Activated CD4-positive, alpha-beta T cell treated with anti-CD3 and anti-CD28 coated beads, Interleukin-2, amount 10 ng/mL, durations not matched to agents 7 days and 5 days (primary cell): ENCODE data around the gene ZNF431. TPM values are rescaled to one million over a fixed set of nuclear protein-coding genes. Genes with fewer than 3 reads are reported as not detected.
A peak's percentile ranks its signal among the peaks of the same experiment; 100 is the strongest.
"Not testable (repeated sequence)": the region's sequence is repeated elsewhere in the genome, so short reads cannot be mapped to it uniquely, and the experiment has no call there.

Source experiments
- CTCF ChIA-PET: fragments of 350-600 bp; sonication (Branson Sonifier 250); formaldehyde crosslinking; loops from one replicate; lab custom pipeline; 2021; ENCODE audit warnings: antibody characterized with exemption; lab: Charles Lee
- POLR2A ChIA-PET: fragments of 350-600 bp; sonication (Branson Sonifier 250); formaldehyde crosslinking; loops from one replicate; lab custom pipeline; 2021; ENCODE audit warnings: antibody characterized with exemption; lab: Charles Lee
- DNase-seq: peaks from one replicate; pipeline ENCODE4 v3.0.0-alpha.2; 2020
- H3K27ac Mint-ChIP-seq: one replicate; pipeline ENCODE4 v1.8.0; 2021; ENCODE audit warnings: mild to moderate bottlenecking, moderate library complexity, mixed read lengths
- H3K27me3 Mint-ChIP-seq: one replicate; pipeline ENCODE4 v1.8.0; 2021; ENCODE audit warnings: mixed read lengths
- H3K36me3 Mint-ChIP-seq: one replicate; pipeline ENCODE4 v1.8.0; 2021; ENCODE audit warnings: low read depth, mixed read lengths
- H3K4me1 Mint-ChIP-seq: one replicate; pipeline ENCODE4 v1.8.0; 2021; ENCODE audit warnings: mixed read lengths
- H3K4me3 Mint-ChIP-seq: one replicate; pipeline ENCODE4 v1.8.0; 2021; ENCODE audit warnings: mild to moderate bottlenecking, moderate library complexity, mixed read lengths
- H3K9me3 Mint-ChIP-seq: one replicate; pipeline ENCODE4 v1.8.0; 2021; ENCODE audit warnings: mixed read lengths
- total RNA-seq, 2 experiments: library from RNA; stranded (reverse); gene quantifications; one replicate each; pipeline ENCODE4 v1.2.3, GENCODE V29; 2021

The ZNF431 gene
- total RNA-seq, 2 experiments from 2014 or later = 20.2 to 25.8 TPM

DNA sequence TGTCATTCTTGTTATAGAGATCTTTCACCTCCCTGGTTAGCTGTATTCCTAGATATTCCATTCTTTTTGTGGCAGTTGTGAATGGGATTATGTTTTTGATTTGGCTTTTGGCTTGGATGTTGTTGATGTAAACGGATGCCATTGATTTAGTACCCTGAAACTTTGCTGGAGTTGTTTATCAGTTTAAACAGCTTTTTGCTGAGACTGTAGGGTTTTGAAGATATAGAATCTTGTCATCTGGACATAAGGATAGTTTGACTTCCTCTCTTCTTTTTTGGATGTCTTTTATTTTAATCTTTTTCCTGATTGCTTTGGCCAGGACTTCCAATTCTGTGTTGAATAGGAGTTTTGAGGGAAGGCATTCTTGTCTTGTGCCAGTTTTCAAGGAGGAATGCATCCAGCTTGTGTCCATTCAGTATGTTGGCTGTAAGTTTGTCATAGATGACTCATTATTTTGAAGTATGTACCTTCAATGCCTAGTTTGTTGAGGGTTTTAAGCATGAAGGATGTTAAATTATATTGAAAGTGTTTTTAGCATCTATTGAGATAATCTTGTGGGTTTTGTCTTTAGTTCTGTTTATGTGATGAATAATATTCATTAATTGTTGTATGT is 16.8 kb downstream of the ZNF431 start:
- peaks cover 73% of the 10 kb centered on the region for H3K36me3 Mint-ChIP-seq
- H3K27ac Mint-ChIP-seq = no peak overlapping the region
- peaks cover 33% of the 10 kb centered on the region for H3K9me3 Mint-ChIP-seq
- CTCF ChIA-PET = no interaction called here
- no peak overlapping the region for H3K4me3 Mint-ChIP-seq
- POLR2A ChIA-PET = no interaction called here
- H3K27me3 Mint-ChIP-seq = no peaks in the 10 kb centered on the region
- no peak for DNase-seq
- peaks cover 5% of the 10 kb centered on the region for H3K4me1 Mint-ChIP-seq

GRCh38 chr19:21164541-21164940 is 22.7 kb downstream of the ZNF431 start:
- H3K27me3 Mint-ChIP-seq = no peaks in the 10 kb centered on the region
- peaks cover 2% of the 10 kb centered on the region for H3K4me1 Mint-ChIP-seq
- peaks cover 72% of the 10 kb centered on the region for H3K36me3 Mint-ChIP-seq
- no peak overlapping the region for H3K27ac Mint-ChIP-seq
- peaks cover 15% of the 10 kb centered on the region for H3K9me3 Mint-ChIP-seq
- POLR2A ChIA-PET = no interaction called here
- CTCF ChIA-PET = interaction anchor here (1.1 kb wide), 1 partner anchor 29 kb away, joined by 4 read pairs; no protein-coding TSS in a partner anchor
- no peak for DNase-seq
- no peak overlapping the region for H3K4me3 Mint-ChIP-seq

DNA sequence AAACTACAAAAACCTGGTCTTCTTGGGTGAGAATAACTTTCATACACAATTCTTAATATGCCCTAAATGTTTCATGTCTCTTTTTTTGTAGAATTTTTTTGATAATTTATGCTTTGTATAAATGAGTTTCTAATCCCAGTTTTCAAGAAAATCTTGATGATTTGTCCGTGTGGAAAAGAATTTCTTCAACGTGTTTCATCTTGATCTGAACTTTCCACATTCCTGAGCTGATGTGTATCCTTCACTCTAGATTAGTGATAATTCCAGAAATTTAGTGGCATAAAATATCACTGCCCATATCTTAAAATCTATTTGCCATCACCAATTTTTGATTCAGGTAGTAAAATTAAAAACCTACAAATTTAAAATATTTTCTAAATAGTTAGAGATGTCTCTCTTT is 24.6 kb downstream of the ZNF431 start:
- Mint-ChIP-seq H3K4me3 (no peak overlapping the region), H3K4me1 (peaks cover 2% of the 10 kb centered on the region), H3K36me3 (peaks cover 72% of the 10 kb centered on the region), H3K9me3 (peaks cover 10% of the 10 kb centered on the region), H3K27me3 (no peaks in the 10 kb centered on the region), H3K27ac (no peak overlapping the region)
- CTCF ChIA-PET = no interaction called here
- DNase-seq = no peak
- POLR2A ChIA-PET = no interaction called here

DNA sequence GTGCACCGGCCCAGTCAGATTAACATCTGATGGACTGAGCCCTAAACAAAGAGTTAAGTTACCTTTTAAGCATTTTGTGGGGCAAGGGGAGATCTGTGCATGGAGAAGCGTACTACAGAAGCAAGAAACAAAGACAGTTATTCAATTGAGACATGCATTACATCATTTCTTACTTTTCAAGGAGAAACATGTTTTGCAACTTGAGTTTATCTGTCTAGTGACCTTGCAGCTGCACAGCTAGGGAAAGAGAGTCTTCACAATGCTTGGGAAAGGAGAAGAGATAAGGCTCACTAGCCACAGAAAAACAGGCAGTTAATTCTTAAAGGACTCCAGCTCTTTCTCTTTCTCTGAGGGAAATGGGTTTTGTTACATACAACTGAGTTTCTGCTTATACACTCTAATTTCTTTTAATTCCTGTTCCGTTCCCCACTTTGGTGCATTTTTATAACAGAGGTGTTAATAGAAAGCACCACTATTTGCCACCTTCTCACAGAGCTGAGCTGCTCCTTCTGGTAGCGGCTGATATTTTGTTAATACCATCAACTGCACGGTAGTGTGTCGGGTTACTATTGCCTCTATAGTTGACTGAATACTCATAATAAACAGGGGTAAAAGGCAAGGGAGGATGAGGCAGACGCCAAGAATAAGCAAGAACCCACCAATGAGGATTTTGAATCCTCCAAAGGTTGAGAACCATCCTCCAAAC is 55.9 kb downstream of the ZNF431 start:
- H3K4me3 Mint-ChIP-seq = no peak overlapping the region
- CTCF ChIA-PET = interaction anchor here (0.6 kb wide), 1 partner anchor 1026 kb away, joined by 3 read pairs; no protein-coding TSS in a partner anchor
- no peaks in the 10 kb centered on the region for H3K4me1 Mint-ChIP-seq

DNA sequence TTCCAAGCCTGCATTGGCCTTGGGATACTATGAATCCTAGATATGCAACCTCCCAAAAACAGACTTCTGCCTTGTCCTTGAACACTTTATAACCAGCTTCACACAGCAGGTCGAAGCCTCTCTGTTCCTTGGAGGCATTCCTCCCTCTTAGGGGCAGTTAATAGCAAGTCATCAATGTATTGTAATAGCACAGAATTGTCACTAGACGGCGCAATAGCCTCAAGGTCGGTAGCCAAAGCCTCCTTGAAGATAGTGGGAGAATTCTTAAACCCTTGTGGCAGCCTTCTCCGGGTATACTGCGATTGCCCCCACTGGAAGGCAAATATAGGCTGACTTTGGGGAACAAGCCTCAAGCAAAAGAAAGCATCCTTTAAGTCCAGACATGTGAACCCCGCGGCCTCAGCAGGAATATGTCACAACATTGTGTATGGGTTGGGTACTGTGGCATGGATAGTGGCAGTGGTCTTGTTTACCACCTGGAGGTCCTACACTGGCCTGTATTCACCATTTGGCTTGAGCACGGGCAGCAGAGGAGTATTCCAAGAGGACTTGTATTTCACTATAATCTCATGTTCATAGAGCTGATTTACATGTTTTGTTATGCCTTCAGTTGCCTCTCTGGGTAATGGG is 61.1 kb downstream of the ZNF431 start:
- POLR2A ChIA-PET = no interaction called here

More for the DNA sequence above, 55.9 kb downstream of the ZNF431 start:
- Mint-ChIP-seq H3K27me3 (no peaks in the 10 kb centered on the region), H3K36me3 (no peaks in the 10 kb centered on the region), H3K27ac (no peak overlapping the region), H3K9me3 (peaks cover 4% of the 10 kb centered on the region)
- POLR2A ChIA-PET = no interaction called here
- DNase-seq = no peak

DNA sequence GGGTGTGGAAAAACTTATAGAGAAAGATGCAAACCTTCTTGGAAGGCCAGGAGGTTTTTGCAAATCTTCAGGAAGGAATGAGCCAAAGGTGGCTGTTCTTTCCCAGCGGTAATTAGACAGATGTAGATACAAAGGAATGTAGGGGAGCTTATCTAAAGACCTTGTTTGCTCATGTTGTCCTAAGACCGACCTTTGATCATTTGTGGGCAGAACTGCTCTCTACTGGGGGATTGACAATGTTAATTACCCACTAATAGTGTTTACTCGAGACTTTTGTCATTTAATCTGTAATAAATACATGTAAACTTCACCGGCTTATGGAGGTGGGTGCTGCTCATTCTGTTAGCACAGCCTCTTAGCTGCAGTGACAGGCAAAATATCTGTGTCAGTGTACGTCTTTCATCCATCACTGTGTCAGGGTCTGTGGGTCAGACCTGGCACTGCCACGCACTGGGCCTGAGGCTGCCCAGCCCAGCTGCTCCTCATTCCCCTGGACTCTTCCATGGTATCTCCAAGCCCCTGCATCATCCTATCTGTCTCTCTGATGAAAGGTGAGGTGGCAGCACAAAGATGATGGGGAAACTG is 68.3 kb downstream of the ZNF431 start:
- H3K4me1 Mint-ChIP-seq = peaks cover 3% of the 10 kb centered on the region
- no peak overlapping the region for H3K4me3 Mint-ChIP-seq
- no peak overlapping the region for H3K27ac Mint-ChIP-seq
- H3K36me3 Mint-ChIP-seq = no peaks in the 10 kb centered on the region
- ChIA-PET POLR2A (no interaction called here), CTCF (no interaction called here)
- H3K9me3 Mint-ChIP-seq = peaks cover 20% of the 10 kb centered on the region
- H3K27me3 Mint-ChIP-seq = no peaks in the 10 kb centered on the region
- DNase-seq = no peak

More for the DNA sequence above, 61.1 kb downstream of the ZNF431 start:
- Mint-ChIP-seq H3K27me3 (no peaks in the 10 kb centered on the region), H3K27ac (no peak overlapping the region), H3K36me3 (no peaks in the 10 kb centered on the region), H3K9me3 (peaks cover 13% of the 10 kb centered on the region), H3K4me1 (peaks cover 3% of the 10 kb centered on the region), H3K4me3 (no peak overlapping the region)
- CTCF ChIA-PET = interaction anchor here (0.6 to 1.4 kb wide), 2 partner anchors 272 to 311 kb away, joined by 3 read pairs; no protein-coding TSS in a partner anchor
- peak; percentile 50 for DNase-seq

- Mint-ChIP-seq H3K36me3 (no peaks in the 10 kb centered on the region), H3K27ac (no peak overlapping the region), H3K4me3 (no peak overlapping the region), H3K27me3 (peaks cover 1% of the 10 kb centered on the region), H3K9me3 (peaks cover 4% of the 10 kb centered on the region), H3K4me1 (no peaks in the 10 kb centered on the region)
- CTCF ChIA-PET = no interaction called here
- POLR2A ChIA-PET = no interaction called here
- DNase-seq = no peak
Observed at GRCh38 chr19:21221693-21222092, 79.9 kb downstream of the ZNF431 start.

DNA sequence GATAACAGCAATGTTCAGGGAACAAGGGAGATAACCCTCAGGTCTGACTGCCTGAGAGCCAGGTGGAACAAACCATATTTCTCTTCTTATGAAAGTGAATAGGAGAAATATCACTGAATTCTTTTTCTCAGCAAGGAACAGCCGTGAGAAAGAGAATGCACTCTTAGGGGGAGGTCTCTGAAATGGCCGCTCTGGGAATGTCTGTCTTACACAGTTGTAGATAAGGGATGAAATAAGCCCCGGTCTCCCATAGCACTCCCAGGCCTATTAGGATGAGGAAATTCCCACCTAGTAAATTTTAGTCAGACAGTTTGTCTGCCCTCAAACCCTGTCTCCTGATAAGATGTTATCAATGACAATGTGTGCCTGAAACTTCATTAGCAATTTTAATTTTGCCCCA is 88.1 kb downstream of the ZNF431 start:
- H3K36me3 Mint-ChIP-seq, H3K27ac Mint-ChIP-seq, CTCF ChIA-PET, H3K4me1 Mint-ChIP-seq, H3K27me3 Mint-ChIP-seq, H3K4me3 Mint-ChIP-seq, DNase-seq, POLR2A ChIA-PET: not testable (repeated sequence)
- H3K9me3 Mint-ChIP-seq = peaks cover 36% of the 10 kb centered on the region

GRCh38 chr19:21233691-21234090 is 91.9 kb downstream of the ZNF431 start:
- H3K27ac Mint-ChIP-seq = no peak overlapping the region
- ChIA-PET CTCF (no interaction called here), POLR2A (no interaction called here)
- DNase-seq = no peak
- H3K36me3 Mint-ChIP-seq = no peaks in the 10 kb centered on the region
- no peak overlapping the region for H3K4me3 Mint-ChIP-seq
- no peaks in the 10 kb centered on the region for H3K4me1 Mint-ChIP-seq
- H3K27me3 Mint-ChIP-seq = no peaks in the 10 kb centered on the region
- H3K9me3 Mint-ChIP-seq = peaks cover 34% of the 10 kb centered on the region

GRCh38 chr19:21236751-21237150 is 94.9 kb downstream of the ZNF431 start:
- H3K4me1 Mint-ChIP-seq, H3K27me3 Mint-ChIP-seq, H3K4me3 Mint-ChIP-seq, H3K27ac Mint-ChIP-seq, POLR2A ChIA-PET, H3K36me3 Mint-ChIP-seq, DNase-seq, CTCF ChIA-PET: not testable (repeated sequence)
- H3K9me3 Mint-ChIP-seq = peaks cover 14% of the 10 kb centered on the region

DNA sequence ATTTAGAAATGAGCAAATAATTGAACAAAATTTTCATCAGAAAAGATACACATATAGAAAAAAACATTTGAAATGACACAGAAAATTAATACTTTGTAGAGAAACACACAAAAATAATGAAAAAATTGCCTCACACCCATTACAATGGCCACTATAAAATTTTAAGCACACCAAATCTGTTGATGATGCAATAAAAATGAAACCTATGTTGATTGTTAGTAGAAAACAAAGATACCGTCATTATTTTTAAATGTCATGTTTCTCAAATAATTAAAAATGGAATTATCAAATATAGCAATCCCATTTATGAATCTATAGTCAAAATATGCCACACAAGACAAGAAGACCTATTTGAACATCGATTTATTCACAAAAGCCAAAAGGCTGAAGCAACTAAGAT is 96.8 kb downstream of the ZNF431 start:
- ChIA-PET CTCF (no interaction called here), POLR2A (no interaction called here)
- H3K4me3 Mint-ChIP-seq = no peak overlapping the region
- H3K9me3 Mint-ChIP-seq = peaks cover 9% of the 10 kb centered on the region
- H3K36me3 Mint-ChIP-seq = no peaks in the 10 kb centered on the region
- DNase-seq = no peak
- no peak overlapping the region for H3K27ac Mint-ChIP-seq
- H3K27me3 Mint-ChIP-seq = no peaks in the 10 kb centered on the region
- no peaks in the 10 kb centered on the region for H3K4me1 Mint-ChIP-seq
